C4-2B (cell line): Measurements from ENCODE around the gene SMARCE1.

Experiments
- CTCF ChIP-seq: fragments of 450-650 bp; conservative IDR thresholded peaks from 2 replicates; pipeline ENCODE4 v1.5.1; 2017; ENCODE audit warnings: mild to moderate bottlenecking
- ZFX ChIP-seq: fragments of 450-650 bp; IDR thresholded peaks from 2 replicates; pipeline ENCODE4 v1.6.1; 2017

DNA sequence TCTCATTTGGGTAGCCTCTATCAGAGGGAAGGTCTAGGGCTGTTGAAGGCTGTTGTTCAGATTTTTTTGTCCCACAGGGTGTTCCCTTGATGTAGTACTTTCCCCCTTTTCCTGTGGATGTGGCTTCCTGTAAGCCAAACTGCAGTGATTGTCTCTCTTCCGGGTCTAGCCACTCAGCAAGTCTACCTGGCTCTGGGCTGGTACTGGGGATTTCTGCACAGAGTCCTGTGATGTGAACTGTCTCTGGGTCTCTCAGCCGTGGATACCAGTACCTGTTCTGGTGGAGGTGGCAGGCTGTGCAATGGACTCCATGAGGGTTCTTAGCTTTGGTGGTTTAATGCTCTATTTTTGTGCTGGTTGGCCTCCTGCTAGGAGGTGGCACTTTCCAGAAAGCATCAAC, 59.1 kb downstream of the SMARCE1 start:
- TF ChIP-seq CTCF (no peak), ZFX (no peak)
